C4-2B (cell line): Measurements from ENCODE around the gene GRAMD4.

Source experiments
- CTCF ChIP-seq: fragments of 450-650 bp; conservative IDR thresholded peaks from 2 replicates; pipeline ENCODE4 v1.5.1; 2017; ENCODE audit warnings: mild to moderate bottlenecking
- ZFX ChIP-seq: fragments of 450-650 bp; IDR thresholded peaks from 2 replicates; pipeline ENCODE4 v1.6.1; 2017

GRCh38 chr22:46598737-46599424 is 21.3 kb upstream of the GRAMD4 start:
- TF ChIP-seq CTCF (no peak), ZFX (no peak)
